H7 (cell line): ENCODE data around the gene CHRNE. TPM values are rescaled to one million over a fixed set of nuclear protein-coding genes. Genes with fewer than 3 reads are reported as not detected.

Experiments
- DNase-seq: peaks from one replicate; pipeline ENCODE4 v3.0.0; 2012
- H3K27me3 ChIP-seq: 2 replicates; pipeline ENCODE4 v1.6.0; 2011; ENCODE audit warnings: mild to moderate bottlenecking, low read length; ENCODE audit not compliant: control insufficient read depth, insufficient read depth
- H3K36me3 ChIP-seq: replicated peaks from 2 replicates; pipeline ENCODE4 v1.5.1; 2011; ENCODE audit warnings: low read length; ENCODE audit not compliant: control insufficient read depth, insufficient read depth
- H3K4me3 ChIP-seq: 2 replicates; pipeline ENCODE4 v1.5.1; 2011; ENCODE audit warnings: low read depth, mild to moderate bottlenecking, control low read depth, low read length, moderate library complexity; ENCODE audit not compliant: insufficient read depth
- total RNA-seq: library from RNA; depleted of rRNA; stranded (reverse); fragments of >200 nt; shearing (Covaris generic); gene quantifications from 2 replicates; pipeline ENCODE4 v1.2.3, GENCODE V29; 2014

Gene CHRNE
- total RNA-seq, 1 experiment from 2014 or later, result 0.69 TPM

- peaks cover 28% of the 10 kb centered on the region for H3K36me3 ChIP-seq
- peaks cover under 1% of the 10 kb centered on the region; the same call in 1 of the 2 replicates for H3K27me3 ChIP-seq
- H3K4me3 ChIP-seq, result no peak overlapping the region
- DNase-seq, result peak; percentile 44
Measured at GRCh38 chr17:4893721-4894560, 9.0 kb downstream of the CHRNE start.

GRCh38 chr17:4893272-4893671 lies 9.6 kb downstream of the CHRNE start:
- H3K36me3 ChIP-seq, result peaks cover 28% of the 10 kb centered on the region
- DNase-seq, result peak; percentile 42
- H3K4me3 ChIP-seq, result no peak overlapping the region
- H3K27me3 ChIP-seq, result no peaks in the 10 kb centered on the region

GRCh38 chr17:4892499-4893221 lies 10.2 kb downstream of the CHRNE start:
- peak; percentile 51 for DNase-seq
- Histone ChIP-seq H3K4me3 (no peak overlapping the region), H3K27me3 (no peaks in the 10 kb centered on the region), H3K36me3 (peaks cover 28% of the 10 kb centered on the region)

DNA sequence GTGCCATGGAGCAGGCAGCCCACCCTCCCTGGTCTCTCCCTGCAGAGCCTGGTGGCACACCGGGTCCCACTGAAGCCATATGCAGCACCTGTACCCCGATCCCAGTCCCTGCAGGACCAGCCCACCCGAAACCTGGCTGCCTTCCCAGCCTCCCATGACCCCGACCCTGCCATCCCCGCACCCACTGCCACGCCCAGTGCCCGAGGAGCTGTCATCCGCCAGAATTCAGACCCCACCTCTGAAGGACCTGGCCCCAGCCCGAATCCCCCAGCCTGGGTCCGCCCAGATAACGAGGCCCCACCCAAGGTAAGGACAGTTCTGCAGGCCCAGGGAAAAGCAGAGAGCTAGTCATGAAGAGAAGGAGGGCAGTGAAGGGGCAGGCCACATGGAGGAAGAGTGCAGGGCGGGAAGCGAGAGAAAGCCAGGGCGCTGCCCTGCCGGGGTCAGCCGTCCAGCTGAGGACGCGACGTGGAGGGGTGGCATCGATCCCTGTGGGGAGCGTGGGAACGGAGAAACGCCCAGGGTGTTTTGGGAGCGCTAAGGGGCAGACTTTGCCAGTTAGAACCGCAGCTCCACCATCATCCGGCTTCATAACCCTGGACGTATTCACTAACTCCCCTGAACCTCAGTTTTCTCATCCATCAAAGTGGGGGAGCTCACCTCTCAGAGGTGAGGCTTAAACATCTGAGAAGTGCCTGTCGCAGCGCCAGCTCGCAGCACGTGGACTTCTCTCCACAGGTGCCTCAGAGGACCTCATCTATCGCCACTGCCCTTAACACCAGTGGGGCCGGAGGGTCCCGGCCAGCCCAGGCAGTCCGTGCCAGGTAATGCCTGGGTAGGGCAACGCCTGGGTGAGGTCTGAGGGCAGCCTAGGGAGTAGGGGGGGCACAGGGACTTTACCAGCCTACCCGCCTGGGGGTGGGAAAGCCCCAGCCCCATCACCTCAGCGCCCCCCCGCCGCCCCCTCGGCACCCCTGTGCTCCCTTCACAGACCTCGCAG lies 11.2 kb downstream of the CHRNE start:
- DNase-seq, result peak; percentile 38
- no peaks in the 10 kb centered on the region for H3K27me3 ChIP-seq
- H3K36me3 ChIP-seq, result peaks cover 31% of the 10 kb centered on the region
- H3K4me3 ChIP-seq, result no peak overlapping the region

DNA sequence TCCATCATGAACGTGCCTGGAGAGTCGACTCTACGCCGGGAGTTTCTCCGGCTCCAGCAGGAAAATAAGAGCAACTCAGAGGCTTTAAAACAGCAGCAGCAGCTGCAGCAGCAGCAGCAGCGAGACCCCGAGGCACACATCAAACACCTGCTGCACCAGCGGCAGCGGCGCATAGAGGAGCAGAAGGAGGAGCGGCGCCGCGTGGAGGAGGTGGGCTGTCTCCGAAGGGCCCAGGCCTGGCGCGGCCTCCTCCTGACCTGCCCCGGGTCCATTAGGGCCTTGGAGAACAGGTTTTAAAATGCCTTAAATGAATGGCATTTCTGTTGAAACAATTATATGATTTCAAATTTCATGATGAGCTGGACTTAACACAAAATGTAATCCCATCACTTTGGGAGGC lies 15.3 kb downstream of the CHRNE start:
- H3K36me3 ChIP-seq, result peaks cover 30% of the 10 kb centered on the region
- DNase-seq, result no peak
- H3K27me3 ChIP-seq, result no peaks in the 10 kb centered on the region
- H3K4me3 ChIP-seq, result no peak overlapping the region

GRCh38 chr17:4886830-4887229 lies 16.1 kb downstream of the CHRNE start:
- no peaks in the 10 kb centered on the region for H3K27me3 ChIP-seq
- peaks cover 30% of the 10 kb centered on the region for H3K36me3 ChIP-seq
- peak; percentile 33 for DNase-seq
- H3K4me3 ChIP-seq, result no peak overlapping the region

DNA sequence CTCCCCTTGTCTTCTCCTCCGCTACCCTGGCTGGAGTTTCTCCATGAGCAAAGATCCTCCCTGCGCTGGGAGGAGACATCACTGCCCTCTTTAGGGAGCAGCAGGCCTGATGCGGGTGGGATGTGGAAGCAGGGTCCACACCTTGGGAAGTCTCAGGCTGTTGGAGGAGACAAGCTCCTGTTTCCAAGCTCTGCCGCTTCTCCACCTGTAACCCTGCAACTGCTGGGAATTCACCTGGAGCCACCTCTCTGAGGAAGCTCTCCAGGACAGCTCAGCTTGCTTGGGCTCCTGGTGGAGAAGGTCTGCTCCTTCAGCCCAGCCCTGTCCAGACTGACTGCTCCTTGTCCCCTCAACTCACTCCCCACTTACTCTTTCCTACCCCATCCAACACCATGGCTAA lies 18.4 kb downstream of the CHRNE start:
- peak; percentile 8 for DNase-seq
- peaks cover 18% of the 10 kb centered on the region for H3K36me3 ChIP-seq
- H3K4me3 ChIP-seq, result no peak overlapping the region
- H3K27me3 ChIP-seq, result no peaks in the 10 kb centered on the region

DNA sequence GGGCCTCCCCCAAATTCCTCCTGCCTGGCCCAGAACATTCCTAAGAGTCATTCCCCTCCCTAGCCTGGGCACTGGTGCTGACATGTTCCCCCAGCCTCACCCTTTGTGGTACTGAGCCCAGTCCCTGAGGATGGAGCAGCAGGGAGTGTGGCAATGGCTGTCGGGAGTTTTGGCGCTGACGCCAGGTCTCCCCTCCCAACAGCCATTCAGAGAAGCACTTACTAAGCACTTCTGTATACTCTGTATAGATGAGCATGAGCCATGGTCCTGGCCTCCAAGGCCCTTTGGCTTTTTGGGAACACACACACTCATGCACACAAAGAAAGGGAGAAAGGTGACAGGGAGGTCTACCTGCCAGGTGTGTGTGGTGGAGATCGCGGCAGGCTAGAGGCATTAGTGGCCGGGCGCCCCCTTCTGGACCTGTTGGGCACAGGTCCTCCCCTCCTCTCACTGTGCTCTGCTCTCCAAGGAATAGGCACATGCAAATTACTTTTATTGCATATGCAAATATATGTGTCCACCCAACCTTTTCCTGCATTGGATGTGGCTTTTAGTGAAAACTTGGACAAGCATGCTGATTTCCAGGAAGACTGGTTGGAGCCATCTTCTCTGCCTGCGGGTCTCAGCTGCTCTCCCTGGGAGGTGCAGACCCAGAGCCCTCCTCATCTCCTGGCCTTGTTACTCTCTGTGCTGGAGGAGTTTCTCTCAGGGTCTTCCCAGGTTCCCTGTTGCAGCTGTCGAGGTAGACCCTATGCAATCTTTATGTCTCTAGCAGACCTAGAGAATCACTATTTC lies 20.9 kb downstream of the CHRNE start:
- H3K4me3 ChIP-seq, result no peak overlapping the region
- peaks cover 21% of the 10 kb centered on the region for H3K36me3 ChIP-seq
- no peaks in the 10 kb centered on the region for H3K27me3 ChIP-seq
- peak; percentile 92 for DNase-seq

DNA sequence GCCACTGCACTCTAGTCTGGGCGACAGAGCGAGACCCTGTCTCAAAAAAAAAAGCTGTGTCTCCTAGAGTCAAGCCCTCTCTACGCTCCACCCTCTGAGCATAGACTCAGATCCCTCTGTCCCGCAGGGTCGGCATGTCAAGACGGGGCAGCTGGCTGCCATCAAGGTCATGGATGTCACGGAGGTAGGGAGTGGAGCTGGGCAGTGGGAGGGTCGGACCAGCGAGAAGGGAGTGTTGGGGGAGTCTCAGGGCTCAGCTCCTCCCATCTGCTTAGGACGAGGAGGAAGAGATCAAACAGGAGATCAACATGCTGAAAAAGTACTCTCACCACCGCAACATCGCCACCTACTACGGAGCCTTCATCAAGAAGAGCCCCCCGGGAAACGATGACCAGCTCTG lies 22.0 kb downstream of the CHRNE start:
- H3K36me3 ChIP-seq, result peaks cover 15% of the 10 kb centered on the region
- H3K4me3 ChIP-seq, result no peak overlapping the region
- no peak for DNase-seq
- no peaks in the 10 kb centered on the region for H3K27me3 ChIP-seq

DNA sequence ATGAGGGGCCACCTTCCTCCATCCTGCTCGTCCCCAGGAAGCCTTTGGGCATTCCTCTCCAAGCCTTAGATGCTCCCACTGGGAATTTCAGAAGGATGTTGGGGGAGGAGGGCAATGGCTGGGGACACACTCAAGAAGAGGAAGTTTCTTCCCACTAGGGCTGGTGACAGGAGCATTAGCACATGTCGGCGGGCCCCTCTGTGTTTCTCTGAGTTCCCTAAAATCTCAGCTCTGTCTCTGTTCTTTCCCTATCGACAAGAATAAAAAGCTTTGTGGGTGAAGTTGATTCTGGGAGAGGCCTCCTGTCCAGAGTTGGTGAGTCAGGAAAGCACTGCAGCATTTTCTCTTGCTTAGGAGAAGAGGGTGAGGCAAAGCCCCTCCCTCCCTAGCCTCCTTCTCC lies 23.3 kb downstream of the CHRNE start:
- Histone ChIP-seq H3K4me3 (no peak overlapping the region), H3K27me3 (no peaks in the 10 kb centered on the region), H3K36me3 (peaks cover 10% of the 10 kb centered on the region)
- DNase-seq, result no peak

- Histone ChIP-seq H3K36me3 (peaks cover 6% of the 10 kb centered on the region; the same call in 1 of the 2 replicates), H3K4me3 (no peak overlapping the region), H3K27me3 (no peaks in the 10 kb centered on the region)
- DNase-seq, result no peak
Measured at GRCh38 chr17:4877089-4877488, 25.8 kb downstream of the CHRNE start.

- no peak overlapping the region for H3K4me3 ChIP-seq
- H3K36me3 ChIP-seq, result no peaks in the 10 kb centered on the region
- peak; percentile 61 for DNase-seq
- H3K27me3 ChIP-seq, result no peaks in the 10 kb centered on the region
Measured at GRCh38 chr17:4872786-4873185, 30.1 kb downstream of the CHRNE start.

- Histone ChIP-seq H3K4me3 (no peak overlapping the region), H3K36me3 (no peaks in the 10 kb centered on the region), H3K27me3 (no peaks in the 10 kb centered on the region)
- no peak for DNase-seq
Measured at GRCh38 chr17:4870855-4871254, 32.0 kb downstream of the CHRNE start.
